Fibroblast of lung (primary cell): ENCODE results near the gene CFAP45. TPM values are rescaled to one million over a fixed set of nuclear protein-coding genes. Genes with fewer than 3 reads are reported as not detected.
A peak's percentile ranks its signal among the peaks of the same experiment; 100 is the strongest.

Experiments
- DNase-seq, 2 donors: peaks; one replicate each; pipeline versions ENCODE4 v3.0.0 to v3.0.0-alpha.2; 2010; ENCODE audit warnings: low read depth in 2 of 2
- H2AFZ ChIP-seq: 2 replicates; pipeline ENCODE4 v1.5.1; 2012; ENCODE audit warnings: low read length, control low read depth, inconsistent platforms
- H3K27ac ChIP-seq: 2 replicates; pipeline ENCODE4 v1.5.1; 2011; ENCODE audit warnings: low read length, control low read depth; ENCODE audit not compliant: insufficient read depth
- H3K27me3 ChIP-seq: 2 replicates; pipeline ENCODE4 v1.5.1; 2011; ENCODE audit warnings: mild to moderate bottlenecking, low read length; ENCODE audit not compliant: control insufficient read depth, insufficient read depth
- H3K36me3 ChIP-seq: 2 replicates; pipeline ENCODE4 v1.5.1; 2011; ENCODE audit warnings: low read length; ENCODE audit not compliant: control insufficient read depth, insufficient read depth
- H3K4me1 ChIP-seq: 2 replicates; pipeline ENCODE4 v1.5.1; 2011; ENCODE audit warnings: low read length; ENCODE audit not compliant: control insufficient read depth, insufficient read depth; ENCODE audit errors: extremely low read depth
- H3K4me2 ChIP-seq: 2 replicates; pipeline ENCODE4 v1.5.1; 2011; ENCODE audit warnings: low read length, control low read depth; ENCODE audit not compliant: insufficient read depth; ENCODE audit errors: extremely low read depth
- H3K4me3 ChIP-seq, 4 experiments: fragments of 200-600 bp in 1 of 4; sonication (generic) in 1 of 4; replicated peaks in 1 of 4; 2 replicates each; pipeline ENCODE4 v1.5.1; 2011 to 2016; ENCODE audit warnings: low read length in 4 of 4, low read depth in 3 of 4, mild to moderate bottlenecking in 3 of 4, control low read depth in 2 of 4, inconsistent platforms in 1 of 4, mixed read lengths in 1 of 4; ENCODE audit not compliant: insufficient read depth in 1 of 4; ENCODE audit errors: control extremely low read depth in 1 of 4
- H3K79me2 ChIP-seq: 2 replicates; pipeline ENCODE4 v1.5.1; 2012; ENCODE audit warnings: mild to moderate bottlenecking, low read length, inconsistent platforms; ENCODE audit not compliant: control insufficient read depth, insufficient read depth
- H3K9ac ChIP-seq: 2 replicates; pipeline ENCODE4 v1.5.1; 2011; ENCODE audit warnings: mild to moderate bottlenecking, low read length, control low read depth; ENCODE audit not compliant: insufficient read depth
- H3K9me3 ChIP-seq: 2 replicates; pipeline ENCODE4 v1.5.1; 2012; ENCODE audit warnings: low read depth, low read length; ENCODE audit not compliant: control insufficient read depth, insufficient read depth
- H4K20me1 ChIP-seq: 2 replicates; pipeline ENCODE4 v1.5.1; 2011; ENCODE audit warnings: low read length; ENCODE audit not compliant: control insufficient read depth, insufficient read depth; ENCODE audit errors: extremely low read depth
- CTCF ChIP-seq, 2 donors: IDR thresholded peaks in 1 of 2; conservative IDR thresholded peaks in 1 of 2; 1 replicate in 1 of 2; 2 replicates in 1 of 2; pipeline ENCODE4 v1.5.1; 2011 to 2012; ENCODE audit warnings: low read length in 2 of 2, control low read depth in 1 of 2, inconsistent platforms in 1 of 2, low read depth in 1 of 2, mild to moderate bottlenecking in 1 of 2
- EZH2 ChIP-seq: IDR thresholded peaks from 2 replicates; pipeline ENCODE4 v1.5.1; 2012; ENCODE audit warnings: low read length, control low read depth, mild to moderate bottlenecking; ENCODE audit errors: missing control alignments
- polyA plus RNA-seq, 2 donors: library from polyadenylated mRNA; depleted of rRNA in 1 of 2; stranded (reverse) in 1 of 2; unstranded in 1 of 2; fragments of >200 nt; gene quantifications; 2 replicates each; pipeline ENCODE4 v1.2.1, GENCODE V29; 2011 to 2012; ENCODE audit warnings: missing spikeins in 1 of 2
- total RNA-seq: library from RNA; depleted of rRNA; stranded (reverse); fragments of >200 nt; gene quantifications from 2 replicates; pipeline ENCODE4 v1.2.1, GENCODE V29; 2014

Gene CFAP45
- total and polyA plus RNA-seq, 2 donors (not counting 1 experiment from before 2014, with no cell fraction given): 1.2 to 1.5 TPM

GRCh38 chr1:159895286-159895685 lies 4.7 kb downstream of the CFAP45 start:
- H3K79me2 ChIP-seq: no peaks in the 10 kb centered on the region
- H3K4me2 ChIP-seq: no peak overlapping the region
- no peak overlapping the region for H3K4me3 ChIP-seq
- no peak overlapping the region for H3K9ac ChIP-seq
- no peak for DNase-seq
- peaks cover 4% of the 10 kb centered on the region for H3K4me1 ChIP-seq
- H3K27me3 ChIP-seq: no peaks in the 10 kb centered on the region
- H3K36me3 ChIP-seq: no peaks in the 10 kb centered on the region
- no peak overlapping the region for H3K27ac ChIP-seq
- no peak overlapping the region for H2AFZ ChIP-seq
- no peaks in the 10 kb centered on the region for H3K9me3 ChIP-seq
- TF ChIP-seq CTCF (conservative IDR thresholded peaks at IDR 0.05 in 1 of 2, IDR thresholded peaks at IDR 0.05 in 1 of 2; ENCODE audit: low read depth in 1 of 2, low read length in 2 of 2) (no peak), EZH2 (no peak)
- H4K20me1 ChIP-seq: no peaks in the 10 kb centered on the region

- TF ChIP-seq CTCF (conservative IDR thresholded peaks at IDR 0.05 in 1 of 2, IDR thresholded peaks at IDR 0.05 in 1 of 2; ENCODE audit: low read depth in 1 of 2, low read length in 2 of 2): no peak
- no peak for TF ChIP-seq EZH2
- no peak overlapping the region for H3K4me2 ChIP-seq
- H3K9ac ChIP-seq: no peak overlapping the region
- H3K79me2 ChIP-seq: no peaks in the 10 kb centered on the region
- DNase-seq: no peak
- H3K36me3 ChIP-seq: no peaks in the 10 kb centered on the region
- H3K27ac ChIP-seq: no peak overlapping the region
- H3K27me3 ChIP-seq: no peaks in the 10 kb centered on the region
- no peaks in the 10 kb centered on the region for H3K9me3 ChIP-seq
- H4K20me1 ChIP-seq: no peaks in the 10 kb centered on the region
- no peak overlapping the region for H2AFZ ChIP-seq
- no peak overlapping the region for H3K4me3 ChIP-seq
- H3K4me1 ChIP-seq: peaks cover 10% of the 10 kb centered on the region
Observed at GRCh38 chr1:159892944-159893343, 7.0 kb downstream of the CFAP45 start.

GRCh38 chr1:159891275-159892157 lies 8.4 kb downstream of the CFAP45 start:
- no peaks in the 10 kb centered on the region for H3K36me3 ChIP-seq
- H3K4me1 ChIP-seq: peaks cover 10% of the 10 kb centered on the region
- H3K9me3 ChIP-seq: no peaks in the 10 kb centered on the region
- no peaks in the 10 kb centered on the region for H3K79me2 ChIP-seq
- H3K27me3 ChIP-seq: no peaks in the 10 kb centered on the region
- DNase-seq: peak; percentile 86 to 91
- TF ChIP-seq CTCF (conservative IDR thresholded peaks at IDR 0.05 in 1 of 2, IDR thresholded peaks at IDR 0.05 in 1 of 2; ENCODE audit: low read depth in 1 of 2, low read length in 2 of 2): peak; percentile 97 to 100
- TF ChIP-seq EZH2: no peak
- no peaks in the 10 kb centered on the region for H4K20me1 ChIP-seq
- no peak overlapping the region for H3K4me3 ChIP-seq
- no peak overlapping the region for H3K27ac ChIP-seq
- no peak overlapping the region for H3K4me2 ChIP-seq
- H2AFZ ChIP-seq: no peak overlapping the region
- no peak overlapping the region for H3K9ac ChIP-seq
